SK-N-SH treated with all-trans-retinoic acid at 6 μM for 48 hours (cell line): Measurements from ENCODE around the gene MELK.

Experiments
- CSDC2 ChIP-seq: fragments of 250-450 bp; sonication (Bioruptor Pico); IDR thresholded peaks from 2 replicates; pipeline ENCODE4 v1.5.0; 2020; ENCODE audit warnings: mild to moderate bottlenecking, moderate library complexity
- ZFP3 ChIP-seq: fragments of 250-450 bp; sonication (Bioruptor Pico); IDR thresholded peaks from 2 replicates; pipeline ENCODE4 v1.5.0; 2020; ENCODE audit warnings: mild to moderate bottlenecking, moderate library complexity
- ZFP30 ChIP-seq: fragments of 450-650 bp; formaldehyde crosslinking; IDR thresholded peaks from 2 replicates; pipeline ENCODE4 v1.5.0; 2022; ENCODE audit warnings: mild to moderate bottlenecking, moderate library complexity
- ZNF565 ChIP-seq: fragments of 450-650 bp; formaldehyde crosslinking; conservative IDR thresholded peaks from 2 replicates; pipeline ENCODE4 v1.5.0; 2020; ENCODE audit warnings: low read depth, mild to moderate bottlenecking, moderate library complexity
- TF ChIP-seq, protein P1 (sequence below): fragments of 250-450 bp; sonication (Bioruptor Pico); IDR thresholded peaks from 2 replicates; pipeline ENCODE4 v1.8.0; 2021; ENCODE audit warnings: low read depth, mild to moderate bottlenecking, moderate library complexity, borderline replicate concordance
- TF ChIP-seq, protein P2 (sequence below): fragments of 250-450 bp; sonication (Bioruptor Pico); IDR thresholded peaks from 2 replicates; pipeline ENCODE4 v1.8.0; 2020; ENCODE audit warnings: mild to moderate bottlenecking, moderate library complexity, borderline replicate concordance
- TF ChIP-seq, protein P3 (sequence below): fragments of 250-450 bp; sonication (Bioruptor Pico); IDR thresholded peaks from 2 replicates; pipeline ENCODE4 v1.5.0; 2020; ENCODE audit warnings: mild to moderate bottlenecking, moderate library complexity

DNA sequence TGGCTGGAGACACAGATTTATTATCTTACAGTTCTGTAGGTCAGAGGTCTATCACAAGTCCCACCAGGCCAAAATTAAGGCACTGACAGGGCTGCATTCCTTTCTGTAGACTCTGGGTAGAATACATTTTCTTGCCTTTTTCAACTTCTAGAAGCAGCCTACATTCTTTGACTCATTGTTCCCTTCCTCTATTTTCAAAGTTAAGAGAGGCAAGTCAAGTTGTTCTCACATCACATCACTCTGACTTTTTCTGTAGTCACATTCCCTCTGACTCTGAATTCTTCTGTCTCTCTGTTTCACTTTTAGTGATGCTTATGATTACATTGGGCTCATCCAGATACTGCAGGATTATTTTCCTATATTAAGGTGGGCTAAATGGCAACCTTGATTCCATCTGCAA lies 119.0 kb downstream of the MELK start:
- TF ChIP-seq, protein P1, sequence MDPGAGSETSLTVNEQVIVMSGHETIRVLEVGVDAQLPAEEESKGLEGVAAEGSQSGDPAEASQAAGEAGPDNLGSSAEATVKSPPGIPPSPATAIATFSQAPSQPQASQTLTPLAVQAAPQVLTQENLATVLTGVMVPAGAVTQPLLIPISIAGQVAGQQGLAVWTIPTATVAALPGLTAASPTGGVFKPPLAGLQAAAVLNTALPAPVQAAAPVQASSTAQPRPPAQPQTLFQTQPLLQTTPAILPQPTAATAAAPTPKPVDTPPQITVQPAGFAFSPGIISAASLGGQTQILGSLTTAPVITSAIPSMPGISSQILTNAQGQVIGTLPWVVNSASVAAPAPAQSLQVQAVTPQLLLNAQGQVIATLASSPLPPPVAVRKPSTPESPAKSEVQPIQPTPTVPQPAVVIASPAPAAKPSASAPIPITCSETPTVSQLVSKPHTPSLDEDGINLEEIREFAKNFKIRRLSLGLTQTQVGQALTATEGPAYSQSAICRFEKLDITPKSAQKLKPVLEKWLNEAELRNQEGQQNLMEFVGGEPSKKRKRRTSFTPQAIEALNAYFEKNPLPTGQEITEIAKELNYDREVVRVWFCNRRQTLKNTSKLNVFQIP (CRISPR knock-in tag) = no peak
- TF ChIP-seq, protein P2, sequence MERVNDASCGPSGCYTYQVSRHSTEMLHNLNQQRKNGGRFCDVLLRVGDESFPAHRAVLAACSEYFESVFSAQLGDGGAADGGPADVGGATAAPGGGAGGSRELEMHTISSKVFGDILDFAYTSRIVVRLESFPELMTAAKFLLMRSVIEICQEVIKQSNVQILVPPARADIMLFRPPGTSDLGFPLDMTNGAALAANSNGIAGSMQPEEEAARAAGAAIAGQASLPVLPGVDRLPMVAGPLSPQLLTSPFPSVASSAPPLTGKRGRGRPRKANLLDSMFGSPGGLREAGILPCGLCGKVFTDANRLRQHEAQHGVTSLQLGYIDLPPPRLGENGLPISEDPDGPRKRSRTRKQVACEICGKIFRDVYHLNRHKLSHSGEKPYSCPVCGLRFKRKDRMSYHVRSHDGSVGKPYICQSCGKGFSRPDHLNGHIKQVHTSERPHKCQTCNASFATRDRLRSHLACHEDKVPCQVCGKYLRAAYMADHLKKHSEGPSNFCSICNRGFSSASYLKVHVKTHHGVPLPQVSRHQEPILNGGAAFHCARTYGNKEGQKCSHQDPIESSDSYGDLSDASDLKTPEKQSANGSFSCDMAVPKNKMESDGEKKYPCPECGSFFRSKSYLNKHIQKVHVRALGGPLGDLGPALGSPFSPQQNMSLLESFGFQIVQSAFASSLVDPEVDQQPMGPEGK (CRISPR knock-in tag) = no peak
- TF ChIP-seq ZFP3 (CRISPR knock-in tag) (no peak), ZFP30 (no peak), ZNF565 (no peak), CSDC2 (CRISPR knock-in tag) (no peak)
- TF ChIP-seq, protein P3, sequence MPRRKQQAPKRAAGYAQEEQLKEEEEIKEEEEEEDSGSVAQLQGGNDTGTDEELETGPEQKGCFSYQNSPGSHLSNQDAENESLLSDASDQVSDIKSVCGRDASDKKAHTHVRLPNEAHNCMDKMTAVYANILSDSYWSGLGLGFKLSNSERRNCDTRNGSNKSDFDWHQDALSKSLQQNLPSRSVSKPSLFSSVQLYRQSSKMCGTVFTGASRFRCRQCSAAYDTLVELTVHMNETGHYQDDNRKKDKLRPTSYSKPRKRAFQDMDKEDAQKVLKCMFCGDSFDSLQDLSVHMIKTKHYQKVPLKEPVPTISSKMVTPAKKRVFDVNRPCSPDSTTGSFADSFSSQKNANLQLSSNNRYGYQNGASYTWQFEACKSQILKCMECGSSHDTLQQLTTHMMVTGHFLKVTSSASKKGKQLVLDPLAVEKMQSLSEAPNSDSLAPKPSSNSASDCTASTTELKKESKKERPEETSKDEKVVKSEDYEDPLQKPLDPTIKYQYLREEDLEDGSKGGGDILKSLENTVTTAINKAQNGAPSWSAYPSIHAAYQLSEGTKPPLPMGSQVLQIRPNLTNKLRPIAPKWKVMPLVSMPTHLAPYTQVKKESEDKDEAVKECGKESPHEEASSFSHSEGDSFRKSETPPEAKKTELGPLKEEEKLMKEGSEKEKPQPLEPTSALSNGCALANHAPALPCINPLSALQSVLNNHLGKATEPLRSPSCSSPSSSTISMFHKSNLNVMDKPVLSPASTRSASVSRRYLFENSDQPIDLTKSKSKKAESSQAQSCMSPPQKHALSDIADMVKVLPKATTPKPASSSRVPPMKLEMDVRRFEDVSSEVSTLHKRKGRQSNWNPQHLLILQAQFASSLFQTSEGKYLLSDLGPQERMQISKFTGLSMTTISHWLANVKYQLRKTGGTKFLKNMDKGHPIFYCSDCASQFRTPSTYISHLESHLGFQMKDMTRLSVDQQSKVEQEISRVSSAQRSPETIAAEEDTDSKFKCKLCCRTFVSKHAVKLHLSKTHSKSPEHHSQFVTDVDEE (CRISPR knock-in tag) = no peak
